GM12875 (cell line): ENCODE measurements around the gene IFNLR1.

Source experiments
- H3K4me3 ChIP-seq: one replicate; pipeline ENCODE4 v1.5.1; 2011; ENCODE audit warnings: low read depth, low read length, control low read depth
- TF ChIP-seq, protein P1 (sequence below): IDR thresholded peaks from 2 replicates; pipeline ENCODE4 v1.5.1; 2011; ENCODE audit warnings: low read depth, mild to moderate bottlenecking, control low read depth, inconsistent platforms, low read length, moderate library complexity, borderline replicate concordance; ENCODE audit not compliant: insufficient read depth

The IFNLR1 gene

DNA sequence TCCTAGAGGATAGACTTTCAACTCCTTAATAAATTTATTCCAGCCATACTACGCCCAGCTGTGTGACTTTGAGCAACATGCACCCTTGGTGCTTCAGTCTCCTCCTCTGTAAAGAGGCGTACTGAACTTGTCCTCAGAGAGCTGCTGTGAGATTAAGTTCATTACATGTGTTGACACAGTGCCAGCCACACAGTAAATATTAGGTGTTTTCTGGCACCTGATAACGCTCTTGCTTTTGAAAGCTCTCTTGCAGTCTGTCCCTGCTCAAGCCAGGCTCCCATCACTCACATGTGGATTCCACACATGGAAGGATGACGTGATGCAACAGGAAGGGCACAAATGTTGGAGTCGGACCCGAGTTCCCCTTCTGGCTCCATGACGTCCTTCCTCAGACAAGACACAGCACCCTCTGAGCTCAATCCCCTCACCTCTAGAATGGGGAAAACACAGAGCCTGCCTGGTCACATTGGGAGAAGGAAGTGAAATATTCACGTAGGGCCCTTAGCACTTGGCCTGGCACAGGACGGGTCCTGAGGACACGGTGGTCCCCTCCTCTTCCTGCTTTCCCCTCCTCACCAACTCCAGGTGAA is 7.7 kb downstream of the IFNLR1 start:
- no peak overlapping the region for H3K4me3 ChIP-seq
- TF ChIP-seq, protein P1, sequence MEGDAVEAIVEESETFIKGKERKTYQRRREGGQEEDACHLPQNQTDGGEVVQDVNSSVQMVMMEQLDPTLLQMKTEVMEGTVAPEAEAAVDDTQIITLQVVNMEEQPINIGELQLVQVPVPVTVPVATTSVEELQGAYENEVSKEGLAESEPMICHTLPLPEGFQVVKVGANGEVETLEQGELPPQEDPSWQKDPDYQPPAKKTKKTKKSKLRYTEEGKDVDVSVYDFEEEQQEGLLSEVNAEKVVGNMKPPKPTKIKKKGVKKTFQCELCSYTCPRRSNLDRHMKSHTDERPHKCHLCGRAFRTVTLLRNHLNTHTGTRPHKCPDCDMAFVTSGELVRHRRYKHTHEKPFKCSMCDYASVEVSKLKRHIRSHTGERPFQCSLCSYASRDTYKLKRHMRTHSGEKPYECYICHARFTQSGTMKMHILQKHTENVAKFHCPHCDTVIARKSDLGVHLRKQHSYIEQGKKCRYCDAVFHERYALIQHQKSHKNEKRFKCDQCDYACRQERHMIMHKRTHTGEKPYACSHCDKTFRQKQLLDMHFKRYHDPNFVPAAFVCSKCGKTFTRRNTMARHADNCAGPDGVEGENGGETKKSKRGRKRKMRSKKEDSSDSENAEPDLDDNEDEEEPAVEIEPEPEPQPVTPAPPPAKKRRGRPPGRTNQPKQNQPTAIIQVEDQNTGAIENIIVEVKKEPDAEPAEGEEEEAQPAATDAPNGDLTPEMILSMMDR: no peak

DNA sequence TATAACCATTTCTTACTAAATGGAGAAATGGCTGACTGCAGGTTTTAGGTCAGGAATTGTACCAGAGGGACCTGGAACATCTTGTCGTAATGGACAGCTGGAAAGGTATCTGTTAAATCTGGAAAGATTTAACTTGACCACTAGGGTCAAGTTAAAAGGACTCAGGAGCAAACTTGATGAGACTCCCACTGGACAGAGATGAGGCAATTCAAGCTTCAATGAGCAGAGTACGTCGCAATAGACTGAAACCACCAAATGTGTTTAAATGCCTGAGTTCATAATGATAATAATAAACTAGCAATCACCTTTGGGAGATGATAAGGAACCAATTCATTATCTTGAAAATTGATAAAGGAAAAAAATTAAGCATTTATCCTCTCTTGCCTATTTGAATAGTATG is 8.7 kb downstream of the IFNLR1 start:
- TF ChIP-seq, protein P1: no peak
- no peak overlapping the region for H3K4me3 ChIP-seq

GRCh38 chr1:24177161-24177560 is 9.9 kb downstream of the IFNLR1 start:
- TF ChIP-seq, protein P1: no peak

GRCh38 chr1:24175033-24175755 is 11.9 kb downstream of the IFNLR1 start:
- no peak overlapping the region for H3K4me3 ChIP-seq
- TF ChIP-seq, protein P1: no peak

More at GRCh38 chr1:24177161-24177560, 9.9 kb downstream of the IFNLR1 start:
- H3K4me3 ChIP-seq: no peak overlapping the region

GRCh38 chr1:24173638-24174575 is 13.2 kb downstream of the IFNLR1 start:
- no peak overlapping the region for H3K4me3 ChIP-seq

GRCh38 chr1:24172598-24172997 is 14.5 kb downstream of the IFNLR1 start:
- no peak overlapping the region for H3K4me3 ChIP-seq
- TF ChIP-seq, protein P1: no peak

More at GRCh38 chr1:24173638-24174575, 13.2 kb downstream of the IFNLR1 start:
- TF ChIP-seq, protein P1: no peak
